Mesenchymal stem cell (in vitro differentiated cells and primary cell): Measurements from ENCODE around the gene DHRS13.

Source experiments
- DNase-seq: peaks from one replicate; pipeline ENCODE4 v3.0.0-alpha.2; 2013
- H2AFZ ChIP-seq: one replicate; pipeline ENCODE4 v1.6.1; 2013; ENCODE audit warnings: low read depth, mild to moderate bottlenecking, control low read depth, inconsistent platforms, low read length, moderate library complexity
- H2AK5ac ChIP-seq: 2 replicates; pipeline ENCODE4 v1.6.1; 2013; ENCODE audit warnings: low read length, moderate library complexity, mild to moderate bottlenecking, inconsistent platforms; ENCODE audit not compliant: severe bottlenecking
- H2BK120ac ChIP-seq: one replicate; pipeline ENCODE4 v1.6.1; 2013; ENCODE audit warnings: low read depth, mild to moderate bottlenecking, inconsistent platforms, low read length, moderate library complexity
- H2BK12ac ChIP-seq, 2 experiments: one replicate each; pipeline ENCODE4 v1.6.1; 2013; ENCODE audit warnings: inconsistent platforms in 2 of 2, low read length in 2 of 2, mild to moderate bottlenecking in 2 of 2, moderate library complexity in 2 of 2, control low read depth in 1 of 2
- H2BK15ac ChIP-seq: one replicate; pipeline ENCODE4 v1.6.1; 2013; ENCODE audit warnings: mild to moderate bottlenecking, low read depth, inconsistent platforms; ENCODE audit not compliant: poor library complexity, severe bottlenecking
- H2BK5ac ChIP-seq: 2 replicates; pipeline ENCODE4 v1.6.1; 2013; ENCODE audit warnings: low read depth, mild to moderate bottlenecking, low read length, control low read depth, inconsistent platforms; ENCODE audit not compliant: poor library complexity, severe bottlenecking
- H3K14ac ChIP-seq, 2 experiments: one replicate each; pipeline ENCODE4 v1.6.1; 2013; ENCODE audit warnings: inconsistent platforms in 2 of 2, low read length in 2 of 2, control low read depth in 1 of 2, mild to moderate bottlenecking in 1 of 2, moderate library complexity in 1 of 2
- H3K18ac ChIP-seq, 2 experiments: one replicate each; pipeline ENCODE4 v1.6.1; 2013; ENCODE audit warnings: inconsistent platforms in 2 of 2, low read length in 2 of 2, control low read depth in 1 of 2, low read depth in 1 of 2, mild to moderate bottlenecking in 1 of 2
- H3K23ac ChIP-seq, 2 experiments: one replicate each; pipeline ENCODE4 v1.6.1; 2013; ENCODE audit warnings: inconsistent platforms in 2 of 2, low read length in 2 of 2, mild to moderate bottlenecking in 2 of 2, moderate library complexity in 2 of 2, control low read depth in 1 of 2
- H3K27ac ChIP-seq: 2 replicates; pipeline ENCODE4 v1.5.1; 2013; ENCODE audit warnings: mild to moderate bottlenecking, moderate library complexity, low read length, control low read depth, inconsistent platforms; ENCODE audit not compliant: poor library complexity, severe bottlenecking
- H3K27me3 ChIP-seq, 2 experiments: 2 replicates each; pipeline versions ENCODE4 v1.6.1 to v1.7.0; 2013; ENCODE audit warnings: low read length in 2 of 2, mild to moderate bottlenecking in 2 of 2, moderate library complexity in 2 of 2, control low read depth in 1 of 2, inconsistent platforms in 1 of 2; ENCODE audit not compliant: control insufficient read depth in 1 of 2, insufficient read depth in 1 of 2
- H3K36me3 ChIP-seq, 2 experiments: 2 replicates each; pipeline versions ENCODE4 v1.6.1 to v1.7.0; 2013; ENCODE audit warnings: low read length in 2 of 2, control low read depth in 1 of 2, inconsistent platforms in 1 of 2, low read depth in 1 of 2, mild to moderate bottlenecking in 1 of 2; ENCODE audit not compliant: insufficient read depth in 2 of 2, control insufficient read depth in 1 of 2
- H3K4ac ChIP-seq, 2 experiments: one replicate each; pipeline ENCODE4 v1.6.1; 2013; ENCODE audit warnings: inconsistent platforms in 2 of 2, low read length in 2 of 2, mild to moderate bottlenecking in 2 of 2, moderate library complexity in 2 of 2, control low read depth in 1 of 2, low read depth in 1 of 2
- H3K4me1 ChIP-seq: 2 replicates; pipeline ENCODE4 v1.6.1; 2013; ENCODE audit warnings: low read depth, low read length, control low read depth; ENCODE audit not compliant: control insufficient read depth, insufficient read depth
- H3K4me2 ChIP-seq: 2 replicates; pipeline ENCODE4 v1.6.1; 2013; ENCODE audit warnings: low read length, mild to moderate bottlenecking, inconsistent platforms; ENCODE audit not compliant: poor library complexity, severe bottlenecking
- H3K4me3 ChIP-seq, 2 experiments: 2 replicates each; pipeline versions ENCODE4 v1.5.1 to v1.7.0; 2013; ENCODE audit warnings: low read length in 2 of 2, mild to moderate bottlenecking in 2 of 2, control low read depth in 1 of 2, low read depth in 1 of 2; ENCODE audit not compliant: insufficient read depth in 1 of 2
- H3K79me1 ChIP-seq: replicated peaks from 2 replicates; pipeline ENCODE4 v1.6.1; 2013; ENCODE audit warnings: mild to moderate bottlenecking, control low read depth, low read length, inconsistent platforms; ENCODE audit not compliant: poor library complexity, severe bottlenecking
- H3K9ac ChIP-seq: 2 replicates; pipeline ENCODE4 v1.7.0; 2013; ENCODE audit warnings: mild to moderate bottlenecking, low read length, moderate library complexity
- H3K9me3 ChIP-seq: 2 replicates; pipeline ENCODE4 v1.7.0; 2013; ENCODE audit warnings: mild to moderate bottlenecking, low read length; ENCODE audit not compliant: control insufficient read depth
- H4K8ac ChIP-seq: one replicate; pipeline ENCODE4 v1.6.1; 2013; ENCODE audit warnings: inconsistent platforms, mild to moderate bottlenecking, low read length, moderate library complexity
- H4K91ac ChIP-seq: one replicate; pipeline ENCODE4 v1.6.1; 2013; ENCODE audit warnings: mild to moderate bottlenecking, low read length, inconsistent platforms
- WGBS: methylation state at CpG from one replicate; pipeline ENCODE4 v1.1.7; 2013; ENCODE audit warnings: mixed read lengths; 5-methylcytosine and 5-hydroxymethylcytosine counted together

DHRS13 gene

DNA sequence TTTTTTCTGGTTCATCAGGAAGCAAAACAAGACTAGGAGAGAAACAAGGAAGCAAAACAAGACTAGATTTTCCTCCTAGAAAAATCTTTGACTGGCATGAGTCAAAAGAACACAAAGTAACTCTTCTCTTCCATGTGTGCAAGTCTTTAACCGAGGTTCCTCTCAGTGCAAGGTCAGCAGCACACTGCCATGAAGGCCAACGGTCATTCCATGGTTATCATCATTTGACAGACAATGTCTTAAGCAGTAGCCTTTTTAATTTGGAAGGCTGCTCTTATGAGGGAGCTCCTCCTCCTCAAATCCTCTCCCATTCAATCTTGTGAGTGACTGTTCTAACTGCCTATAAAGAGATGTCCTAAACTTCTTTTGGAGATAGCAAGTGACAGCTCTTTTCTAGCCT is 15.4 kb upstream of the DHRS13 start:
- H2AFZ ChIP-seq = no peak overlapping the region
- peaks cover 52 to 92% of the 10 kb centered on the region in 2 experiments for H3K36me3 ChIP-seq
- H4K91ac ChIP-seq = no peak overlapping the region
- H2BK12ac ChIP-seq = no peak overlapping the region
- WGBS = 100% methylated on average over 1 of the region's 2 CpGs
- no peak overlapping the region for H2BK120ac ChIP-seq
- DNase-seq = no peak
- no peak overlapping the region for H4K8ac ChIP-seq
- no peak overlapping the region for H3K4me3 ChIP-seq
- peaks cover 28% of the 10 kb centered on the region for H3K79me1 ChIP-seq
- H3K14ac ChIP-seq = no peak overlapping the region
- no peak overlapping the region for H3K4me2 ChIP-seq
- no peak overlapping the region for H2BK15ac ChIP-seq
- H3K4ac ChIP-seq = no peak overlapping the region
- H3K27me3 ChIP-seq = no peaks in the 10 kb centered on the region
- H3K9me3 ChIP-seq = no peaks in the 10 kb centered on the region
- H2AK5ac ChIP-seq = no peak overlapping the region
- H3K23ac ChIP-seq = no peak overlapping the region
- peak overlapping the region; percentile 50 for H3K9ac ChIP-seq
- H2BK5ac ChIP-seq = no peak overlapping the region
- no peaks in the 10 kb centered on the region for H3K4me1 ChIP-seq
- H3K27ac ChIP-seq = no peak overlapping the region
- no peak overlapping the region for H3K18ac ChIP-seq

DNA sequence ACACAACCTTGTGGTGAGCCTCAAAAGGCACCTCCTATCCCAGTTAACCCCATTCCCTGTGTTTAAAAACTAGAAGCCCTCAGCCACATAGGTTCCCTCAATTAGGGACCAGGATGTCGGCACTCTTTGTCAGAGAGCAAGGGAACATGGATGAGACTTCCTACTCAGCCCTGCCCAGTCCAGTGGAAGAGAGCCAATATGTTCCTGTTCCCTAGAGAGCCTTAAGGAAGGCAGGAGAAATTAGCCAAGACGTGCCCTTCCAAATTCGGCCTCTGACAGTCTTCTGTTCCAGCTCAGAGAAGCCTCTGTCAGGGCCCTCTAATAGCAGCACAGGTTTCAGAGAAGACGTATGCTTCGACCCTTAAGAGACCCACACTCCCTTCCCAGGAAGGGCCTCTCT is 14.6 kb upstream of the DHRS13 start:
- H2AK5ac ChIP-seq = no peak overlapping the region
- peaks cover 60 to 93% of the 10 kb centered on the region in 2 experiments for H3K36me3 ChIP-seq
- no peak overlapping the region for H3K27ac ChIP-seq
- no peaks in the 10 kb centered on the region for H3K27me3 ChIP-seq
- H3K4ac ChIP-seq = no peak overlapping the region
- H4K8ac ChIP-seq = no peak overlapping the region
- H3K9me3 ChIP-seq = no peaks in the 10 kb centered on the region
- H2BK5ac ChIP-seq = no peak overlapping the region
- H3K79me1 ChIP-seq = peaks cover 34% of the 10 kb centered on the region
- no peak overlapping the region for H3K23ac ChIP-seq
- H2BK12ac ChIP-seq = no peak overlapping the region
- H3K4me3 ChIP-seq = no peak overlapping the region
- no peak for DNase-seq
- H2BK15ac ChIP-seq = no peak overlapping the region
- WGBS = 88% methylated on average over 5 of the region's 5 CpGs
- no peak overlapping the region for H2BK120ac ChIP-seq
- no peak overlapping the region for H3K18ac ChIP-seq
- H3K14ac ChIP-seq = no peak overlapping the region
- H3K4me1 ChIP-seq = no peaks in the 10 kb centered on the region
- H3K4me2 ChIP-seq = no peak overlapping the region
- no peak overlapping the region for H4K91ac ChIP-seq
- peak overlapping the region; percentile 50 for H3K9ac ChIP-seq
- no peak overlapping the region for H2AFZ ChIP-seq

DNA sequence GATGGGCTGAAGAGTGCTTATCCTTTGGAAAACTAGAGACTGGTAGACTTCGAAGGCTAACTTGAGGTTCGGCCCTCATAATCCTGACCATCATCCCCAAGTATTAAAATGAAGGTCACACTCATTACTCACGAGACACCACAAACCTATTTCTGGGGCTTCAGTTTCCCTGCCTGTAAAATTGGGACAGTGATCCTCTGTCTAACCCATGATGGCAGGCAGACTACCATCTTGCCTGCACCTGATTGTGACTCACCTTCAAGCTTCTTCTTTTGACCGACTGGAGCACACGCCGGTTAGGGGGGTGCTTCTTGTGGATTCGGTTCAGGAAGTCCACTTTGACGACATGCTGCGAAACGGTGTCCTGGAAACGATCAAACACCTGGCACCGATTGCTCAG is 14.2 kb upstream of the DHRS13 start:
- H3K9ac ChIP-seq = peak overlapping the region; percentile 50
- no peak overlapping the region for H3K14ac ChIP-seq
- WGBS = 92% methylated on average over 12 of the region's 12 CpGs
- no peaks in the 10 kb centered on the region for H3K4me1 ChIP-seq
- H3K4me2 ChIP-seq = no peak overlapping the region
- H3K4ac ChIP-seq = no peak overlapping the region
- H2BK120ac ChIP-seq = no peak overlapping the region
- no peak overlapping the region for H4K91ac ChIP-seq
- H3K18ac ChIP-seq = no peak overlapping the region
- no peak for DNase-seq
- no peaks in the 10 kb centered on the region for H3K9me3 ChIP-seq
- no peak overlapping the region for H2BK15ac ChIP-seq
- H2AFZ ChIP-seq = no peak overlapping the region
- H3K36me3 ChIP-seq = peaks cover 65 to 93% of the 10 kb centered on the region in 2 experiments
- H3K27me3 ChIP-seq = no peaks in the 10 kb centered on the region
- H3K79me1 ChIP-seq = peaks cover 36% of the 10 kb centered on the region
- H3K23ac ChIP-seq = no peak overlapping the region
- no peak overlapping the region for H3K27ac ChIP-seq
- H3K4me3 ChIP-seq = no peak overlapping the region
- H2BK5ac ChIP-seq = no peak overlapping the region
- no peak overlapping the region for H2BK12ac ChIP-seq
- no peak overlapping the region for H4K8ac ChIP-seq
- H2AK5ac ChIP-seq = no peak overlapping the region

DNA sequence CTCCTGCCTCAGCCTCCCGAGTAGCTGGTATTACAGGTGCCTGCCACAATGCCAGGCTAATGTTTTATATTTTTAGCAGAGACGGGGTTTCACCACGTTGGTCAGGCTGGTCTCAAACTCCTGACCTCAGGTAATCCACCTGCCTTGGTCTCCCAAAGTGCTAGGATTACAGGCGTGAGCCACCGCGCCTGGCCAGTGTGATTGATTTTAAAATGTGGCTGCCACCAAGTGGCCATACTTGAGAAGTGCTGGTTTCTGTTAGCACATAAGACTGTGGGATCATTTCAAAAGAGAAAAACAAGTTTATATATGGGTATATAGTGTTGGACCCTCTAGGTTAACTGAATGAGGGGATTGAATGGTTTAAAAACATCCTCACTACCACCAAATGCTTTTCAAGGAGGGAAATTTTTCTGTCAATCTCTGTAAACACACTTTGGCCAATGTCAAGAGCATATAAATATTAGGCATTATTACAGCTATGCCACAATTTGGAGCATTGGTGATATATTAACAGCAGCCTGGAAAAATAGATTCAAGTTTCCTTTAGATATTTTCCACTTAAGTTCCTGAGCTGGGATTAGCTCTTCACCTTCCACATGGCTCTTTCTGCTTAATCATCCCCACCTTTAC is 13.5 kb upstream of the DHRS13 start:
- H2BK12ac ChIP-seq = no peak overlapping the region
- no peak overlapping the region for H3K14ac ChIP-seq
- H3K79me1 ChIP-seq = peaks cover 40% of the 10 kb centered on the region
- no peak overlapping the region for H4K8ac ChIP-seq
- H2AK5ac ChIP-seq = no peak overlapping the region
- no peak overlapping the region for H2AFZ ChIP-seq
- no peak overlapping the region for H3K4me3 ChIP-seq
- no peak overlapping the region for H3K9ac ChIP-seq
- H3K4me2 ChIP-seq = no peak overlapping the region
- no peak overlapping the region for H3K18ac ChIP-seq
- H4K91ac ChIP-seq = no peak overlapping the region
- H3K9me3 ChIP-seq = no peaks in the 10 kb centered on the region
- no peaks in the 10 kb centered on the region for H3K27me3 ChIP-seq
- no peak overlapping the region for H3K23ac ChIP-seq
- no peaks in the 10 kb centered on the region for H3K4me1 ChIP-seq
- no peak overlapping the region for H2BK5ac ChIP-seq
- H2BK120ac ChIP-seq = no peak overlapping the region
- WGBS = 74% methylated on average over 6 of the region's 6 CpGs
- H3K36me3 ChIP-seq = peaks cover 71 to 93% of the 10 kb centered on the region in 2 experiments
- H3K27ac ChIP-seq = no peak overlapping the region
- H2BK15ac ChIP-seq = no peak overlapping the region
- no peak overlapping the region for H3K4ac ChIP-seq
- peak; percentile 54 for DNase-seq
